GM13977 (cell line): ENCODE measurements around the gene KIF26B.

Experiments
- DNase-seq: peaks from one replicate; pipeline ENCODE4 v3.0.0; 2012; ENCODE audit warnings: low spot score
- in situ Hi-C: fragments of 300-500 bp; cut with MboI; formaldehyde crosslinking; loops from one replicate; pipeline ENCODE4 v1.12.0; 2022; ENCODE audit warnings: low sequenced_read_pairs, low pct_unique_long_range_greater_than_20kb, mixed read lengths, inconsistent platforms; ENCODE audit not compliant: unreplicated experiment
- TF ChIP-seq, protein P1 (sequence below): IDR thresholded peaks from 2 replicates; pipeline ENCODE4 v1.5.1; 2012; ENCODE audit warnings: mild to moderate bottlenecking, control low read depth; ENCODE audit not compliant: insufficient read depth; ENCODE audit errors: extremely low read depth, missing control alignments

Gene KIF26B

DNA sequence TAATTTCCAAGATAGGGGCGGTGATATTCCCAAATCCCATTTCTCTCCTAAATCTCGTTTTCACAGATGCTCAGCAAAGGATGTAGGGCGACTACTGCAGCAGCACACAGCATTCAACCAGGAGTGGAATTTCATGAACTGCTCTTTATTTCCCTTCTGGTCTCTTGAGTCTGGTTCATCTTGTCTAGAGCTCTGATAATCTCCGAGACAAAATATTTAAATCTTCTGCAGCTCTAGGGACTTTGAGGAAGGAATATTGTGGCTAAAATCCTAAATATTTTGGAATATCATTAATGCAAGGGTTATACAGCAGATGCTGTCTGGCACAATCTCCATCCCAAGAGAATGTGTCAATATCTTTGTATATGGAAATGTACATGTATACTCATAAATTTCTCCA lies 45.4 kb downstream of the KIF26B start:
- in situ Hi-C loops = no loop called here
- TF ChIP-seq, protein P1, sequence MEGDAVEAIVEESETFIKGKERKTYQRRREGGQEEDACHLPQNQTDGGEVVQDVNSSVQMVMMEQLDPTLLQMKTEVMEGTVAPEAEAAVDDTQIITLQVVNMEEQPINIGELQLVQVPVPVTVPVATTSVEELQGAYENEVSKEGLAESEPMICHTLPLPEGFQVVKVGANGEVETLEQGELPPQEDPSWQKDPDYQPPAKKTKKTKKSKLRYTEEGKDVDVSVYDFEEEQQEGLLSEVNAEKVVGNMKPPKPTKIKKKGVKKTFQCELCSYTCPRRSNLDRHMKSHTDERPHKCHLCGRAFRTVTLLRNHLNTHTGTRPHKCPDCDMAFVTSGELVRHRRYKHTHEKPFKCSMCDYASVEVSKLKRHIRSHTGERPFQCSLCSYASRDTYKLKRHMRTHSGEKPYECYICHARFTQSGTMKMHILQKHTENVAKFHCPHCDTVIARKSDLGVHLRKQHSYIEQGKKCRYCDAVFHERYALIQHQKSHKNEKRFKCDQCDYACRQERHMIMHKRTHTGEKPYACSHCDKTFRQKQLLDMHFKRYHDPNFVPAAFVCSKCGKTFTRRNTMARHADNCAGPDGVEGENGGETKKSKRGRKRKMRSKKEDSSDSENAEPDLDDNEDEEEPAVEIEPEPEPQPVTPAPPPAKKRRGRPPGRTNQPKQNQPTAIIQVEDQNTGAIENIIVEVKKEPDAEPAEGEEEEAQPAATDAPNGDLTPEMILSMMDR = no peak
- no peak for DNase-seq

DNA sequence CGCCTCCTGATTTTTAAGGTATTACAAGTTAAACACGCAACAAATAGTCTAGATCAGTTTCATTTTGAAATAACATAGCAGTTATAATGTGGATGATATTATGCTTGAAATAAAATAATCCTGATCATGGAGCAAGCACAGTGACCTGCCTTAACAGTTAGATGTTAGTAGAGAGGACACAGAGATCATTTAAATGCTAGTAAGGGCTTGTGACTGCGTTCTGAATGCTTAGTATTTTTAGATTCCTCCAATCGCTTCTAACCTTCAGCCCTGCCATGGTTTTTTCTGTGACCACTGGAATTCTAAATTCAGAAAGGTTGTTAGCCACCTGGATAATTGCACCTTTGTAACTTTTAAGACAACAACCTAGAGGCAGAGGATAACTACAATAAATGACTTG lies 46.4 kb downstream of the KIF26B start:
- DNase-seq = no peak
- in situ Hi-C loops = no loop called here
- TF ChIP-seq, protein P1 = no peak

DNA sequence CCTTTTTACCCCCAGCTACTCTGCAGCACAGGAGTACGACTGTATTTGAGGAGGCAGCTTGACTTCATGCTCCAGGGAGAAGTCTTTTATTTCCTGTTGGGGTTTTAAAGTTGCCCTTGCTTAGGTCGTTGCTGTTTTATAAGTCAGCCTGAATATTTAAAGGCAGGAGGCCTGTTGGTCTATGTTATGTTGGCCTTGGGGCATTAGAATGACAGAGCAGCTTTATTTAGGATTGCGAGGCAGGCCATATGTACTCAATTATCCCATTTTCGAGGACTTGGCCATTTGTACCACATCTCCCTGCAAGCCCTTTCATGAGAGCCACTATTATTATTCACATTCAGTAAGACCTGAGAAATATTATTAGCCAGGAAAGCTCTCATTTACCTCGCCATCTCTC lies 47.0 kb downstream of the KIF26B start:
- TF ChIP-seq, protein P1 = no peak
- in situ Hi-C loops = no loop called here
- DNase-seq = no peak

DNA sequence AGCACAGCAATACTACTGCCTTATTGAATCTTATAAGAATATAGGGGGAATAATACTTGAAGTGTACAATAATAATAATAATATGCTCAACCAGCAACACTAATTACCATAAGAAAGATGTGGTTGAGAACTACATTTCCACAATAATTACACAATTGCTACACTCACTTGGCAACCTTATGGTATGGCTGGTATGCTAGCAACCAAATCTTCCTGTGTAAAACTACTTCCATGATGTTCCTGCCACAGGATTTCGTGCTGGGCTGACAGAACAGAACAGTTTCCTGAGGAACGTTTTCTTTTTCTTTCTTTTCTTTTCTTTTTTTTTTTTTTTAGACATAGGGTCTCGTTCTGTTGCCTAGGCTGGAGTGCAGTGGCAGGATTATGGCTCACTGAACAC lies 50.6 kb downstream of the KIF26B start:
- in situ Hi-C loops = no loop called here
- TF ChIP-seq, protein P1 = no peak
- DNase-seq = no peak

DNA sequence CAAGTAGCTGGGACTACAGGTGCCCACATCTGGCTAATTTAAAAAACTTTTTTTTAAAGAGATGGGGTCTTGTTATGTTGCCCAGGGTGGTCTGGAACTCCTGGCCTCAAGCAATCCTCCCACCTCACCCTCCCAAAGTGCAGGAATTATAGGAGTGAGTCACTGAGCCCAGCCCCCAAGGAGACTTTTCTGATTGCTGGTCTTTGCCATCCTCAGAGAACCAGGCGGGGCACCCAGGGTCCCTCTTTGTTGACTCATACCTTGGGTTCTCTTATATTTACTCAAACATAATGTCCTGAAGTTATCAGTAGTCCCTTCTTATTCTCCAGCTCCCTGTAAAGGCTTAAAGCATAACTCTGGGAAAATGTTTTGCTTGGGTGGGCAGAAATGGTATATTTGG lies 51.1 kb downstream of the KIF26B start:
- in situ Hi-C loops = no loop called here
- TF ChIP-seq, protein P1 = no peak
- DNase-seq = no peak

DNA sequence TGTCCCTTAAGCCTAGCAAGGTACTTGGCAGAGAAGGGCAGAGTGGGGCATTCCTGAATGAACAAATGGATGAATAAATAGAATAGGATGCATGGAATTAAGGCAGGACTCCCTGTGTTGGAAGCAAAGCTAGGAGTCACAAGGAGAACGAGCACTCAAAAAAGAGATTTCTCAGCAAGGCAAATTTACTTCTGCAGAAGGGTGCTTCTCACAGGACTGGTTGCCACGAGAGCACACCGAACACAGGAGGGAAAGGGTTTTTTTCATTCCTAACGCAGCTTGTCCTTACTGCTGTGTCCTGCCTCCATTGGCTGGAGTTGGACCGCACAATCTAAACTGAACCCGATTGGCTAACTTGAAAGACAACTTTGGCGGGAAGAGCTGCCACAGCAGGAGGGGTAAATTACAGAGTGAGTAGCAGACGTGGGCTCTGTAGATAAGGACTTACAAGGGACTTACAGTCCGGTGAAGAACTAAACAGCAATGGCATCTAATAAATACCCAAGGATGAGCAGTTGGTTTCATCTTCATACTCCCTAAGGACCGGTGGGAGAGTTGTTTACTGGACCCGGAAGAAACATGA lies 52.4 kb downstream of the KIF26B start:
- in situ Hi-C loops = no loop called here
- no peak for DNase-seq
- TF ChIP-seq, protein P1 = no peak

DNA sequence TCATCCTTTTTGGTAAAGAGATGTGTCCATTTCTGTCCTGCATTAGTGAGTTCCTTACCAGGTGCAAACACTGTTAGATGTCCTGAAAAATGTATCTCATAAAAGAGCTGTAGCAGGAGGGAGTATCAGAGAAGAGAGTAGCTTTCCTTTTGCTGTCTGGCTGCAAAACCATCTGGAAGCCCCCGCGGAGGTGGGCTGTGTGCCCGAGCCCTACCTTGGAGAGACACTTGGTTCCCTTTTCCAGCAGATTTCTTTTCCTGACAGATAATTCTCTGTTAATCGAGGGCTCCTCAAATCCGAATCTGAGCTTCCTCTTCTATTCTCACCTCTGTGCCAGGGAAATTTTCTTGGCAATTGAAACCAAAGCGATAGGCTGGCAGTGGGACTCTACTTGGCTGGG lies 53.0 kb downstream of the KIF26B start:
- TF ChIP-seq, protein P1 = no peak
- in situ Hi-C loops = no loop called here
- DNase-seq = no peak
